OCI-LY3 (cell line): ENCODE results near the gene HSP90B1.
A peak's percentile ranks its signal among the peaks of the same experiment; 100 is the strongest.

Experiments
- H2AFZ ChIP-seq: fragments of 200-600, 300-600 bp; shearing (Covaris generic); 2 replicates; pipeline ENCODE4 v1.6.0; 2014; ENCODE audit warnings: antibody characterized with exemption, low read depth, low read length
- H3K27ac ChIP-seq: fragments of 200-600, 300-600 bp; sonication (generic); 2 replicates; pipeline ENCODE4 v1.5.1; 2014; ENCODE audit warnings: mild to moderate bottlenecking, low read length, moderate library complexity, mixed read lengths
- H3K27me3 ChIP-seq: fragments of 200-600, 300-600 bp; sonication (generic); 2 replicates; pipeline ENCODE4 v1.6.1; 2014; ENCODE audit warnings: low read depth, low read length, mixed read lengths
- H3K36me3 ChIP-seq: fragments of 200-600, 300-600 bp; sonication (generic); replicated peaks from 2 replicates; pipeline ENCODE3; 2014; ENCODE audit warnings: low read depth, low read length, mixed read lengths
- H3K4me1 ChIP-seq: fragments of 300-600, 200-600 bp; sonication (generic); 2 replicates; pipeline ENCODE4 v1.6.1; 2014; ENCODE audit warnings: low read length, mixed read lengths
- H3K4me2 ChIP-seq: fragments of 200-600, 300-600 bp; sonication (generic); 2 replicates; pipeline ENCODE4 v1.6.1; 2014; ENCODE audit warnings: low read length, mixed read lengths
- H3K4me3 ChIP-seq: fragments of 300-600, 200-600 bp; sonication (generic); 2 replicates; pipeline ENCODE4 v1.5.1; 2014; ENCODE audit warnings: antibody characterized with exemption, mild to moderate bottlenecking, low read length, moderate library complexity
- H3K79me2 ChIP-seq: fragments of 300-600, 200-600 bp; shearing (Covaris generic); 2 replicates; pipeline ENCODE4 v1.6.1; 2014; ENCODE audit warnings: mild to moderate bottlenecking, low read length, mixed read lengths
- H3K9ac ChIP-seq: fragments of 300-600, 200-600 bp; shearing (Covaris generic); 2 replicates; pipeline ENCODE4 v1.6.0; 2014; ENCODE audit warnings: mild to moderate bottlenecking, low read length, moderate library complexity
- H3K9me3 ChIP-seq: fragments of 200-600, 300-600 bp; shearing (Covaris generic); 2 replicates; pipeline ENCODE4 v1.6.1; 2014; ENCODE audit warnings: low read length, mixed read lengths; ENCODE audit not compliant: insufficient read depth
- H4K20me1 ChIP-seq: fragments of 200-600, 300-600 bp; sonication (generic); 2 replicates; pipeline ENCODE4 v1.6.1; 2016; ENCODE audit warnings: low read length, mixed read lengths; ENCODE audit not compliant: insufficient read depth
- CTCF ChIP-seq: fragments of 200-600, 300-600 bp; sonication (generic); IDR thresholded peaks from 2 replicates; pipeline ENCODE4 v1.5.1; 2014; ENCODE audit warnings: antibody characterized with exemption, low read length, low read depth
- EZH2phosphoT487 ChIP-seq: fragments of 200-600 bp; shearing (Covaris generic); IDR thresholded peaks from 2 replicates; pipeline ENCODE4 v1.6.1; 2018; ENCODE audit warnings: antibody characterized with exemption, mixed run types, low read depth

Gene HSP90B1

GRCh38 chr12:103957865-103958388 lies 27.7 kb downstream of the HSP90B1 start:
- H3K4me1 ChIP-seq = peaks cover 27% of the 10 kb centered on the region
- H3K79me2 ChIP-seq = peaks cover 34% of the 10 kb centered on the region
- H3K4me2 ChIP-seq = peak overlapping the region; percentile 99
- no peaks in the 10 kb centered on the region for H4K20me1 ChIP-seq
- peak overlapping the region; percentile 99 for H3K4me3 ChIP-seq
- no peaks in the 10 kb centered on the region for H3K27me3 ChIP-seq
- H3K36me3 ChIP-seq = peaks cover 19% of the 10 kb centered on the region
- TF ChIP-seq EZH2phosphoT487 = no peak
- no peak for TF ChIP-seq CTCF
- peak overlapping the region; percentile 81 for H3K27ac ChIP-seq
- H3K9ac ChIP-seq = peak overlapping the region; percentile 94
- 0 out of 2 replicates have a peak overlapping the region, but pooled peaks have one; percentile 93 for H2AFZ ChIP-seq
- no peaks in the 10 kb centered on the region for H3K9me3 ChIP-seq

- no peaks in the 10 kb centered on the region for H3K9me3 ChIP-seq
- H3K9ac ChIP-seq = no peak overlapping the region
- H3K4me1 ChIP-seq = peaks cover 27% of the 10 kb centered on the region
- TF ChIP-seq EZH2phosphoT487 (no peak), CTCF (no peak)
- H2AFZ ChIP-seq = no peak overlapping the region
- H3K4me2 ChIP-seq = peak overlapping the region; percentile 25
- peaks cover 38% of the 10 kb centered on the region for H3K79me2 ChIP-seq
- no peak overlapping the region for H3K4me3 ChIP-seq
- 0 out of 2 replicates have a peak overlapping the region, but pooled peaks have one; percentile 6 for H3K27ac ChIP-seq
- peaks cover 14% of the 10 kb centered on the region for H3K36me3 ChIP-seq
- no peaks in the 10 kb centered on the region for H4K20me1 ChIP-seq
- no peaks in the 10 kb centered on the region for H3K27me3 ChIP-seq
These were observed 28.4 kb downstream of the HSP90B1 start for GRCh38 chr12:103958621-103959020.

GRCh38 chr12:103960616-103961227 lies 30.5 kb downstream of the HSP90B1 start:
- Histone ChIP-seq H3K9me3 (no peaks in the 10 kb centered on the region), H3K36me3 (peaks cover 7% of the 10 kb centered on the region), H3K79me2 (peaks cover 37% of the 10 kb centered on the region), H4K20me1 (no peaks in the 10 kb centered on the region), H3K9ac (no peak overlapping the region), H3K4me1 (peaks cover 31% of the 10 kb centered on the region), H2AFZ (no peak overlapping the region), H3K4me2 (no peak overlapping the region), H3K27me3 (no peaks in the 10 kb centered on the region), H3K4me3 (no peak overlapping the region), H3K27ac (no peak overlapping the region)
- no peak for TF ChIP-seq EZH2phosphoT487
- TF ChIP-seq CTCF = no peak

- Histone ChIP-seq H2AFZ (no peak overlapping the region), H4K20me1 (no peaks in the 10 kb centered on the region), H3K9ac (no peak overlapping the region), H3K4me3 (no peak overlapping the region), H3K27me3 (no peaks in the 10 kb centered on the region), H3K4me2 (no peak overlapping the region), H3K36me3 (peaks cover 7% of the 10 kb centered on the region), H3K27ac (no peak overlapping the region), H3K9me3 (no peaks in the 10 kb centered on the region), H3K4me1 (peaks cover 32% of the 10 kb centered on the region), H3K79me2 (peaks cover 42% of the 10 kb centered on the region)
- TF ChIP-seq EZH2phosphoT487 (no peak), CTCF (no peak)
These were observed 32.3 kb downstream of the HSP90B1 start for GRCh38 chr12:103962493-103962892.
